Measurements from ENCODE around the gene RNF144A.

DNA sequence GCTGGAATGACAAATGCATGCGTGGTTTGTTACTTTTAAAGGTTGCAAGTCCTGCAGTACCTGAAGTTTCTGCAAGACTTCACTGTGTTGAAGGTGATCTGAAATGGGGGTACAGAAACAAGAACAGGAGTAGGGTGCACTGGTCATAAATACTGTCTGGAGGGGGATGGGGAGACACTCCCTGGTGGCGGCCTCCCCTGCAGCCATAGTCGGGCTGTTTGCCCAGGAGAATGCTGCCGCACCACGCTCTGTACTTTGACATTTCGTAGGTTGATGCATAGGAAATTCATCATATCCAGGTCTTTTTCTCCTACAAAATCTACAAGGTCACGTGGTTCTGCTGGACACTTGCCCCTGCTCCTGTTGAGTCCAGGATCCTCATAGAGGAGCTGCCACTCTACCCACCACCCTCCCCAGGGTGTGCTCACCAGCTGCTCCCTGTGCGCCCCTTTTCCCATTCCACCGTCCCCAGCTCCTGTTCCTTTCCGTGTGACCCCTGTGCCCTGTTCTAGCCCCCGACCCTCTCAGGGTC, 103.8 kb downstream of the RNF144A start:
- TF ChIP-seq CTCF (conservative IDR thresholded peaks at IDR 0.05; ENCODE audit: low read depth, low read length), result no peak
- TF ChIP-seq EZH2 (IDR thresholded peaks at IDR 0.05; ENCODE audit: low read length, unreplicated experiment), result no peak
